OCI-LY7 (cell line): Measurements from ENCODE around the gene IGFLR1. TPM values are rescaled to one million over a fixed set of nuclear protein-coding genes. Genes with fewer than 3 reads are reported as not detected.

Experiments
- BruUV-seq: library from RNA; stranded (reverse); fragments of 400-500 nt; replicated peaks from 2 replicates; lab custom pipeline; 2021; lab: Mats Ljungman, UMichigan
- CTCF ChIA-PET: fragments of 300-600 bp; sonication (Branson Sonifier 250); formaldehyde crosslinking; loops from one replicate; lab custom pipeline; 2022; ENCODE audit warnings: antibody characterized with exemption; ENCODE audit not compliant: unreplicated experiment; lab: Charles Lee
- POLR2A ChIA-PET: fragments of 300-600 bp; sonication (Branson Sonifier 250); formaldehyde crosslinking; loops from one replicate; lab custom pipeline; 2022; ENCODE audit warnings: antibody characterized with exemption; lab: Charles Lee
- DNase-seq: peaks from one replicate; pipeline ENCODE4 v3.0.0-alpha.2; 2015; ENCODE audit warnings: low spot score
- H2AFZ ChIP-seq: fragments of 200-600 bp; sonication (generic), shearing (Covaris generic); 2 replicates; pipeline ENCODE4 v1.6.1; 2014; ENCODE audit warnings: mild to moderate bottlenecking, antibody characterized with exemption, low read length, moderate library complexity
- H3K27ac ChIP-seq: fragments of 200-600 bp; sonication (generic); 2 replicates; pipeline ENCODE4 v1.5.1; 2014; ENCODE audit warnings: mixed run types, low read depth, mild to moderate bottlenecking, moderate library complexity, low read length, inconsistent platforms; ENCODE audit not compliant: poor library complexity, severe bottlenecking
- H3K36me3 ChIP-seq: fragments of 200-600 bp; sonication (generic); 2 replicates; pipeline ENCODE4 v1.6.1; 2014; ENCODE audit warnings: mild to moderate bottlenecking, antibody characterized with exemption, low read length, moderate library complexity, mixed read lengths; ENCODE audit not compliant: insufficient read depth
- H3K4me1 ChIP-seq: fragments of 200-600 bp; sonication (generic); 2 replicates; pipeline ENCODE4 v1.5.1; 2014; ENCODE audit warnings: mild to moderate bottlenecking, low read length; ENCODE audit not compliant: insufficient read depth, poor library complexity, severe bottlenecking
- H3K4me2 ChIP-seq: fragments of 200-600 bp; sonication (generic); 2 replicates; pipeline ENCODE4 v1.6.1; 2014; ENCODE audit warnings: mild to moderate bottlenecking, low read length
- H3K4me3 ChIP-seq: fragments of 200-600 bp; sonication (generic); 2 replicates; pipeline ENCODE4 v1.5.1; 2014; ENCODE audit warnings: mild to moderate bottlenecking, low read depth, low read length; ENCODE audit not compliant: poor library complexity, severe bottlenecking
- H3K79me2 ChIP-seq: fragments of 200-600 bp; sonication (generic); 2 replicates; pipeline ENCODE4 v1.6.1; 2016; ENCODE audit warnings: low read depth, mild to moderate bottlenecking, low read length, moderate library complexity, mixed read lengths; ENCODE audit not compliant: insufficient read depth
- H3K9me2 ChIP-seq: fragments of 200-600 bp; sonication (generic); 2 replicates; pipeline ENCODE4 v1.6.1; 2016; ENCODE audit warnings: mild to moderate bottlenecking, low read length, mixed read lengths; ENCODE audit not compliant: insufficient read depth
- H3K9me3 ChIP-seq: fragments of 200-600 bp; sonication (generic); 2 replicates; pipeline ENCODE4 v1.6.1; 2014; ENCODE audit warnings: mild to moderate bottlenecking, mixed run types, low read length, mixed read lengths
- H4K20me1 ChIP-seq: fragments of 200-600 bp; sonication (generic); 2 replicates; pipeline ENCODE4 v1.6.1; 2014; ENCODE audit warnings: mild to moderate bottlenecking, antibody characterized with exemption, low read length, moderate library complexity, mixed read lengths; ENCODE audit not compliant: insufficient read depth
- CTCF ChIP-seq: fragments of 200-600 bp; sonication (generic); conservative IDR thresholded peaks from 2 replicates; pipeline ENCODE4 v1.5.1; 2014; ENCODE audit warnings: mild to moderate bottlenecking, antibody characterized with exemption, low read length, moderate library complexity, mixed read lengths
- EZH2phosphoT487 ChIP-seq: fragments of 200-600 bp; sonication (generic); IDR thresholded peaks from 2 replicates; pipeline ENCODE4 v1.6.1; 2018; ENCODE audit warnings: low read depth, borderline replicate concordance, mild to moderate bottlenecking, mixed run types, antibody characterized with exemption, low read length, moderate library complexity, mixed read lengths
- intact Hi-C: fragments of 100-400 bp; cut with micrococcal nuclease; formaldehyde crosslinking; loops from one replicate; pipeline ENCODE4 v1.10.0; 2022; ENCODE audit not compliant: unreplicated experiment
- total RNA-seq, 2 experiments: library from RNA; depleted of rRNA in 1 of 2; stranded (reverse); fragments of >200 nt in 1 of 2; shearing (Covaris generic) in 1 of 2; gene quantifications; 2 replicates each; pipeline ENCODE4 v1.2.3, GENCODE V29; 2014 to 2022

Gene IGFLR1
- total RNA-seq, 2 experiments from 2014 or later: 8.5 to 18.3 TPM

GRCh38 chr19:35764432-35765315 is 22.4 kb upstream of the IGFLR1 start:
- no TSS peak for BruUV-seq
- CTCF ChIA-PET: no interaction called here
- H4K20me1 ChIP-seq: no peaks in the 10 kb centered on the region
- H3K4me1 ChIP-seq: peaks cover 3% of the 10 kb centered on the region
- 0 out of 2 replicates have a peak, but pooled peaks cover 8% of the 10 kb centered on the region for H3K9me3 ChIP-seq
- peaks cover under 1% of the 10 kb centered on the region; the same call in 1 of the 2 replicates for H3K79me2 ChIP-seq
- POLR2A ChIA-PET: interaction anchor here (0.6 kb wide), 1 partner anchor 79 kb away, joined by 3 read pairs; no protein-coding TSS in a partner anchor
- intact Hi-C loops: no loop called here
- H3K27ac ChIP-seq: no peak overlapping the region
- no peak for DNase-seq
- no peak overlapping the region for H3K4me3 ChIP-seq
- H3K9me2 ChIP-seq: no peaks in the 10 kb centered on the region
- TF ChIP-seq CTCF: no peak
- TF ChIP-seq EZH2phosphoT487: no peak
- no peak overlapping the region for H2AFZ ChIP-seq
- no peak overlapping the region for H3K4me2 ChIP-seq
- H3K36me3 ChIP-seq: peaks cover 53% of the 10 kb centered on the region

- ChIA-PET POLR2A (no interaction called here), CTCF (no interaction called here)
- TF ChIP-seq CTCF: no peak
- TF ChIP-seq EZH2phosphoT487: no peak
- no peaks in the 10 kb centered on the region for H3K9me2 ChIP-seq
- H3K4me3 ChIP-seq: no peak overlapping the region
- H3K36me3 ChIP-seq: peaks cover 42% of the 10 kb centered on the region
- no peaks in the 10 kb centered on the region for H4K20me1 ChIP-seq
- H3K4me1 ChIP-seq: peaks cover 21% of the 10 kb centered on the region
- no peak overlapping the region for H3K27ac ChIP-seq
- H3K9me3 ChIP-seq: 0 out of 2 replicates have a peak, but pooled peaks cover 8% of the 10 kb centered on the region
- peaks cover 13% of the 10 kb centered on the region; the same call in 1 of the 2 replicates for H3K79me2 ChIP-seq
- no peak for DNase-seq
- H3K4me2 ChIP-seq: no peak overlapping the region
- no peak overlapping the region for H2AFZ ChIP-seq
- no TSS peak for BruUV-seq
- intact Hi-C loops: no loop called here
Measured at GRCh38 chr19:35760711-35761349, 18.6 kb upstream of the IGFLR1 start.
